Keratinocyte (primary cell): Measurements from ENCODE around the gene TMPRSS6. TPM values are rescaled to one million over a fixed set of nuclear protein-coding genes. Genes with fewer than 3 reads are reported as not detected.

ENCODE experiments used
- DNase-seq: peaks from one replicate; pipeline ENCODE4 v3.0.0-alpha.2; 2011; ENCODE audit warnings: low read depth, missing footprints, low spot score
- FAIRE-seq: peaks from 2 replicates; lab custom pipeline; 2011; peaks lifted over from hg19 to GRCh38; lab: Jason Lieb, UNC
- H2AFZ ChIP-seq: 2 replicates; pipeline ENCODE4 v1.6.0; 2012; ENCODE audit warnings: low read length, control low read depth, inconsistent platforms; ENCODE audit not compliant: control insufficient read depth
- H3K27ac ChIP-seq: 2 replicates; pipeline ENCODE4 v1.5.1; 2011; ENCODE audit warnings: low read length; ENCODE audit not compliant: control insufficient read depth, insufficient read depth
- H3K27me3 ChIP-seq: 3 replicates; pipeline ENCODE4 v1.6.0; 2011; ENCODE audit warnings: low read length; ENCODE audit not compliant: control insufficient read depth, insufficient read depth; ENCODE audit errors: extremely low read depth
- H3K36me3 ChIP-seq, 2 experiments: 2 replicates in 1 of 2; 3 replicates in 1 of 2; pipeline ENCODE4 v1.5.1; 2011; ENCODE audit warnings: low read length in 2 of 2, mild to moderate bottlenecking in 1 of 2; ENCODE audit not compliant: control insufficient read depth in 2 of 2, insufficient read depth in 2 of 2; ENCODE audit errors: extremely low read depth in 1 of 2
- H3K4me1 ChIP-seq: 3 replicates; pipeline ENCODE4 v1.5.1; 2011; ENCODE audit warnings: low read length; ENCODE audit not compliant: control insufficient read depth, insufficient read depth; ENCODE audit errors: extremely low read depth
- H3K4me2 ChIP-seq: 3 replicates; pipeline ENCODE4 v1.6.0; 2011; ENCODE audit warnings: low read depth, low read length; ENCODE audit not compliant: control insufficient read depth, insufficient read depth; ENCODE audit errors: extremely low read depth
- H3K4me3 ChIP-seq, 3 experiments: fragments of 200-600 bp in 1 of 3; sonication (generic) in 1 of 3; 2 replicates in 2 of 3; 3 replicates in 1 of 3; pipeline ENCODE4 v1.5.1; 2011 to 2016; ENCODE audit warnings: low read length in 3 of 3, mild to moderate bottlenecking in 3 of 3, control low read depth in 2 of 3, inconsistent platforms in 1 of 3, low read depth in 1 of 3, mixed read lengths in 1 of 3, mixed run types in 1 of 3, moderate library complexity in 1 of 3; ENCODE audit not compliant: control insufficient read depth in 2 of 3, insufficient read depth in 2 of 3; ENCODE audit errors: extremely low read depth in 1 of 3
- H3K79me2 ChIP-seq: 2 replicates; pipeline ENCODE4 v1.6.0; 2012; ENCODE audit warnings: low read length; ENCODE audit not compliant: control insufficient read depth, insufficient read depth
- H3K9ac ChIP-seq: 3 replicates; pipeline ENCODE4 v1.6.0; 2011; ENCODE audit warnings: low read length; ENCODE audit not compliant: control insufficient read depth, insufficient read depth; ENCODE audit errors: extremely low read depth
- H3K9me1 ChIP-seq: 3 replicates; pipeline ENCODE4 v1.6.0; 2011; ENCODE audit warnings: low read length; ENCODE audit not compliant: control insufficient read depth, insufficient read depth; ENCODE audit errors: extremely low read depth
- H3K9me3 ChIP-seq: 2 replicates; pipeline ENCODE4 v1.5.1; 2012; ENCODE audit warnings: low read depth, low read length; ENCODE audit not compliant: control insufficient read depth
- H4K20me1 ChIP-seq: 3 replicates; pipeline ENCODE4 v1.6.0; 2011; ENCODE audit warnings: low read length; ENCODE audit not compliant: control insufficient read depth, insufficient read depth; ENCODE audit errors: extremely low read depth
- EZH2 ChIP-seq: IDR thresholded peaks from one replicate; pipeline ENCODE4 v1.6.1; 2012; ENCODE audit warnings: inconsistent platforms, mild to moderate bottlenecking, low read length, moderate library complexity
- dilution Hi-C: fragments of 300-500 bp; cut with MboI; formaldehyde crosslinking; loops from one replicate; pipeline ENCODE4 v1.7.0; 2020; ENCODE audit warnings: low sequenced_read_pairs; ENCODE audit not compliant: extremely low pct_ligation_motif_present
- polyA plus RNA-seq, 5 experiments: library from polyadenylated mRNA; depleted of rRNA in 3 of 5; stranded (reverse) in 3 of 5; stranded (forward) in 1 of 5; unstranded in 1 of 5; fragments of >200 nt; gene quantifications; 1 replicate in 1 of 5; 2 replicates in 3 of 5; 3 replicates in 1 of 5; pipeline versions ENCODE4 v1.2.1 to v1.2.3, GENCODE V29; 2011 to 2012; ENCODE audit warnings: missing spikeins in 2 of 5, low read depth in 1 of 5, low replicate concordance in 1 of 5
- TF ChIP-seq, protein P1 (sequence below), 3 experiments: IDR thresholded peaks in 1 of 3; conservative IDR thresholded peaks in 1 of 3; optimal IDR thresholded peaks in 1 of 3; 2 replicates in 2 of 3; 3 replicates in 1 of 3; pipeline versions ENCODE3 to v1.5.1; 2011; ENCODE audit warnings: low read length in 3 of 3, mild to moderate bottlenecking in 3 of 3, moderate library complexity in 2 of 3, control low read depth in 1 of 3, inconsistent platforms in 1 of 3; ENCODE audit not compliant: insufficient read depth in 2 of 3; ENCODE audit errors: extremely low read depth in 1 of 3

The TMPRSS6 gene
- polyA plus RNA-seq, 1 donor (not counting 4 experiments of a cell fraction or from before 2014, with no cell fraction given): not detected

DNA sequence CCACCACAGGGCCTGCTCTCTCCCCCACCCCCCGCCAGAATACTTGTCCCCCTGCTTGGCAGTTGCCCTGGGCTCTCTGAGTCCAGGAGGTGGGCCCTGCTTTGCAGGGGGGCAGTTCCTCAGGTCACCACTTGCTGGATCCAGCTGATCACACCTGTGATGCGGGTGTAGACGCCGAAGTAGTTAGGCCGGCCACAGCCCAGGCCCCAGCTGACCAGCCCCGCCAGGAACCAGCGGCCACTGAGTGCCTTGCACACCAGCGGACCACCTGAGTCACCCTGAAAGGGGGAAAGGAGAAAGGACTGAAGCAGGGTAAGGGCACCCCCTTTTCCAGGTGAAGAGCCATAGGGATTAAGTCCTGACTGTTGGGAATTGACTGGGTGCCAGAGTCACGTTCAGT is 43.6 kb downstream of the TMPRSS6 start:
- FAIRE-seq: no peak

GRCh38 chr22:37065180-37065579 is 44.3 kb downstream of the TMPRSS6 start:
- dilution Hi-C loops: no loop called here
- H3K4me1 ChIP-seq: no peaks in the 10 kb centered on the region
- TF ChIP-seq, protein P1, sequence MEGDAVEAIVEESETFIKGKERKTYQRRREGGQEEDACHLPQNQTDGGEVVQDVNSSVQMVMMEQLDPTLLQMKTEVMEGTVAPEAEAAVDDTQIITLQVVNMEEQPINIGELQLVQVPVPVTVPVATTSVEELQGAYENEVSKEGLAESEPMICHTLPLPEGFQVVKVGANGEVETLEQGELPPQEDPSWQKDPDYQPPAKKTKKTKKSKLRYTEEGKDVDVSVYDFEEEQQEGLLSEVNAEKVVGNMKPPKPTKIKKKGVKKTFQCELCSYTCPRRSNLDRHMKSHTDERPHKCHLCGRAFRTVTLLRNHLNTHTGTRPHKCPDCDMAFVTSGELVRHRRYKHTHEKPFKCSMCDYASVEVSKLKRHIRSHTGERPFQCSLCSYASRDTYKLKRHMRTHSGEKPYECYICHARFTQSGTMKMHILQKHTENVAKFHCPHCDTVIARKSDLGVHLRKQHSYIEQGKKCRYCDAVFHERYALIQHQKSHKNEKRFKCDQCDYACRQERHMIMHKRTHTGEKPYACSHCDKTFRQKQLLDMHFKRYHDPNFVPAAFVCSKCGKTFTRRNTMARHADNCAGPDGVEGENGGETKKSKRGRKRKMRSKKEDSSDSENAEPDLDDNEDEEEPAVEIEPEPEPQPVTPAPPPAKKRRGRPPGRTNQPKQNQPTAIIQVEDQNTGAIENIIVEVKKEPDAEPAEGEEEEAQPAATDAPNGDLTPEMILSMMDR (optimal IDR thresholded peaks at IDR 0.05 in 1 of 3, IDR thresholded peaks at IDR 0.05 in 1 of 3, conservative IDR thresholded peaks at IDR 0.05 in 1 of 3; ENCODE audit: extremely low read depth in 1 of 3, insufficient read depth in 2 of 3, low read length in 3 of 3): no peak
- TF ChIP-seq EZH2: no peak

More for the DNA sequence above, 43.6 kb downstream of the TMPRSS6 start:
- dilution Hi-C loops: no loop called here
- H3K4me2 ChIP-seq: no peak overlapping the region
- no peaks in the 10 kb centered on the region for H4K20me1 ChIP-seq
- no peak overlapping the region for H3K27ac ChIP-seq
- peaks cover 11% of the 10 kb centered on the region for H3K27me3 ChIP-seq
- no peaks in the 10 kb centered on the region for H3K4me1 ChIP-seq
- no peak overlapping the region for H3K9ac ChIP-seq
- no peaks in the 10 kb centered on the region for H3K9me1 ChIP-seq
- no peaks in the 10 kb centered on the region for H3K36me3 ChIP-seq
- no peak overlapping the region for H3K4me3 ChIP-seq
- no peaks in the 10 kb centered on the region for H3K79me2 ChIP-seq
- no peaks in the 10 kb centered on the region for H3K9me3 ChIP-seq
- DNase-seq: no peak
- TF ChIP-seq EZH2: no peak
- TF ChIP-seq, protein P1 (optimal IDR thresholded peaks at IDR 0.05 in 1 of 3, IDR thresholded peaks at IDR 0.05 in 1 of 3, conservative IDR thresholded peaks at IDR 0.05 in 1 of 3; ENCODE audit: extremely low read depth in 1 of 3, insufficient read depth in 2 of 3, low read length in 3 of 3): no peak
- no peak overlapping the region for H2AFZ ChIP-seq

More at GRCh38 chr22:37065180-37065579, 44.3 kb downstream of the TMPRSS6 start:
- no peak overlapping the region for H3K4me2 ChIP-seq
- no peaks in the 10 kb centered on the region for H3K9me3 ChIP-seq
- peaks cover 10% of the 10 kb centered on the region for H3K27me3 ChIP-seq
- no peak overlapping the region for H2AFZ ChIP-seq
- H4K20me1 ChIP-seq: no peaks in the 10 kb centered on the region
- no peak overlapping the region for H3K27ac ChIP-seq
- H3K36me3 ChIP-seq: no peaks in the 10 kb centered on the region
- no peaks in the 10 kb centered on the region for H3K79me2 ChIP-seq
- no peak overlapping the region for H3K9ac ChIP-seq
- no peak overlapping the region for H3K4me3 ChIP-seq
- no peak for DNase-seq
- no peaks in the 10 kb centered on the region for H3K9me1 ChIP-seq
- FAIRE-seq: no peak
